Measurements from ENCODE around the gene REC8.
A peak's percentile ranks its signal among the peaks of the same experiment; 100 is the strongest.
"Not testable (repeated sequence)": the region's sequence is repeated elsewhere in the genome, so short reads cannot be mapped to it uniquely, and the experiment has no call there.

REC8 gene

DNA sequence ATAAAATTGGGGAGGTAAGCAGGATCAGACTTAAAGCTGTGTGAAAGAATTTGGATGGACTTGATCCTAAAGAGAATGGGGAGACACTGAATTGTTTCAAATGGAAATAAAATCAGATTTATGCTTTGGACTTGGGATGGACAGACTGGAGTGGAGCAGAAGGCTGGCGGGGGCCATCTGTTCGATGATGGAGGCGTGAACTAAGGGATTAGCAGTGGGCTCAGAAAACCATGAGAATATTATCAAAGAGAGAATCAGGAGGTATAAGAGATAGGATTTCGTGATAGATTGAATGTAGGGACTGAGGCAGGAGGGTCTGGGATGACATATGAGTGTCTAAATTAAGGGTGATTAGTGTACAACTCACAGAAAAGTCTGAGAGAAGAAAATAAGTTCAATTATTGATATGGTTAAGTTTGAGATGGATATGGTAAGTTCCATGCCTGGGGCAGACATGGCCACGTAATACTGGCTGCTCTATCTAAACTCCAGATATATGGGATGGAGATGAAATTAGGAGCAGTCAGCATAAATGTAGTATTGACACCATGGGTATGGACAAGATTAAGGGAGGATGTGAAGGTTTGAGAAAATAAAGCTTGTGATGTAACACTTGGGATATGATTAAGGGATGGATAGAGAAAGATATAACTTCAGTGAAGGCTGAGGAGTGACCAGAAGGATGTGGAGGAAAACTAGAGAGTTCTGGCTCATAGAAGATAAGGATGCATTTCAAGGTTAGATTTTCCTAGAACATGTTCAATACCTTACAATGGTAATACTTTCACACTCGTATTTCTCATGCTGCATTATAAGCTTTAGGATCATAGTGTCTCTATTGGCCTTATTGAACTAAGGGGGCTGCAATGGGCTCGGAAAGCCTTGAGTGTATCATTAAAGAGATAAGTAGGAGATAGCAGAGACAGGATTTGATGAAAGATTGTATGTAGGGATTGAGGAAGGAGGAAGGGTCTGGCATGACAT is 32.6 kb downstream of the REC8 start:
- no peak for DNase-seq

DNA sequence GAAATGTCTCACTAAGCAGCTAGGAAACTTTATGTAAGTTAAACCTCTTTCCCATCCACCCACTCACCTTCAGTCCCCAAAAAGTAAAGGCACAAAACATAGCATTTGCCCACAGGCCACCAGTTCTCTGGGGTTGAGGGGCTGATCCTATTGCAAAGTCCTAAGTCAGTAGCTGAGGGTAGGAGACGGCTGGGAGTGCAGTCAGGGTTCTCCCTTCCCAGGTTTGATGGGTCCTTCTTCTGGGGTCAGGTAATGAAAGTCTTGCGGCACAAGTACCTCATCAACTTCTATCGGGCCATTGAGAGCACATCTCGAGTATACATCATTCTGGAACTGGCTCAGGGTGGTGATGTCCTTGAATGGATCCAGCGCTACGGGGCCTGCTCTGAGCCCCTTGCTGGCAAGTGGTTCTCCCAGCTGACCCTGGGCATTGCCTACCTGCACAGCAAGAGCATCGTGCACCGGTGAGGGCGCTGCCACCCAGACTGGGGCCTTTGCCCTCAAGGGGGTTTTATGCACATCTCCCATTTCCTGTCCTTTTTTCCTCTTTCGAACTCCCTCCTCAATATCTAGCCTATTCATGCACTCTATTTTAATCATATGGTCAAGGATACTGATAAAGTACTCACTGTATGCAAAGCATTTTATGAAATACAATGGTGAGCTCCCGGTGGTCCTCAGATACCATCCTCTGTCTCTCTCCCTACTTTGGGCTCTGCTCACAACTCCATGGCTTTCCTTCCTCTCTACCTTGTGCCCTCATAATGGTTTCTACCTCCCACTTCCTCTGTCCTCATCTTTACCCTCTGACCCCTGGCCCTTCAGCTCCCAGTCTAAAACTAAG is 34.6 kb downstream of the REC8 start:
- no peak for DNase-seq

- DNase-seq, result no peak
Observed at GRCh38 chr14:24207104-24207551, 35.2 kb downstream of the REC8 start.

- no peak for DNase-seq
Observed at GRCh38 chr14:24207625-24208024, 35.7 kb downstream of the REC8 start.

DNA sequence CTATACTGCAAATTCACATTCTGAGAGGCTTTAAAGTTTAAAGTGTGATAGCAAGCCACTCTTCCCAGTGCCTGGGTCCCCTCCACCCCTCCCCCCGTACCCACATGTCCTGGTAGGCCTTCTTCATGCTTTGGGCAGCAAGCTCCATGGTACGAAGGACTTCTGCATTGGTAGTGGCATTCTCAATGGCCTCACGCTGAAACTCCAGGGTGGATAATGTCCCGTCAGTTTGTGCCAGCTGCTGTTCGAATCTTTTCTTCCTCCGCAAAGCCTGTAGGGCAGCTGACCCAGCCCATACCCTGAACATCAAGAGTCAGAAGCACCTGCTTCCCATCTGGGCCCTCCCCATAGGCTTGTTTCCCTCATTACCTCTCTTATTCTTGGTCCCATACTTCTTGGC is 39.4 kb downstream of the REC8 start:
- no peak for DNase-seq

GRCh38 chr14:24212924-24213865 is 41.3 kb downstream of the REC8 start, which contains the start of gene CHMP4A:
Gene CHMP4A (minus strand): TSS chr14:24213488. CDS start chr14:24213439, 49 bp downstream.
- peak; percentile 97 for DNase-seq

DNA sequence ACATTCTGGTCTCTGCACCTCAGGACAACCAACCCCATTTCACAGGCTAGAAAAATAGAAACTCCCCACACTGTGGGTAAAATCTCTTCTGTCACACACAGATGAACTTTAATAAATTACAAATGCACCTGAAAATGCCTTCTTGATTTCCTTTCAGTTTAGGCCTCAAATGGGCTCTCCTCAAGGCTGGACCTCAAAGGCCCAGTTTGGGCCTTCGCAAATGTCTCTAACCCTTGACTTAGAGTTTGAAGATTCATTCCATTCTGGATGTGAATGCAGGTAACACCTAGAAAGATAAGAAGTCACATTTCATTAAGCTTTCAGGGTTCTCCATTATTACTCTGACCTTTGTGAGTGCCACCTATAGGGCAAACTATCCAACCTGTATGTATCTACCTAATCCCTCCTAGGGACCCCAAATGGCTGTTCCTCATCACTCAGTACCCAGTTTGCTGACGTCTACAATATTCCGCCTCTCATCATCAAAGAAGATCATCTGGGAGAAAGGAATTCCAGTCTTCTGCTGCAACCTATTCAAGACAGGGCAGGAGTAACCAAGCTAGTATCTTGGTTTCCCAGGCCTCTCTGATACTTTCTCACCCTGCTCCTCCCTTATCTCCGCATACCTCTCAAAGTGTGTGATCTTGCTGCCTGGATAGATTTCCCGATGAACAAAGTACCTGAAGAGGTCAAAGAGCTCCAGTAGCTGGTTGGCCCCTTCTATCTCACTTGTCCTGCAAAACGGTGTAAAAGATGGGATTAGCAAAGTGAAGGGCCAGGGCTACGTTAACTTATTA is 42.2 kb downstream of the REC8 start:
- DNase-seq, result no peak

- peak; percentile 91 for DNase-seq
Observed at GRCh38 chr14:24215495-24216344, 43.8 kb downstream of the REC8 start, which contains the start of gene MDP1. Gene MDP1 (minus strand): TSS chr14:24216066. CDS start chr14:24215955, 111 bp downstream.

DNA sequence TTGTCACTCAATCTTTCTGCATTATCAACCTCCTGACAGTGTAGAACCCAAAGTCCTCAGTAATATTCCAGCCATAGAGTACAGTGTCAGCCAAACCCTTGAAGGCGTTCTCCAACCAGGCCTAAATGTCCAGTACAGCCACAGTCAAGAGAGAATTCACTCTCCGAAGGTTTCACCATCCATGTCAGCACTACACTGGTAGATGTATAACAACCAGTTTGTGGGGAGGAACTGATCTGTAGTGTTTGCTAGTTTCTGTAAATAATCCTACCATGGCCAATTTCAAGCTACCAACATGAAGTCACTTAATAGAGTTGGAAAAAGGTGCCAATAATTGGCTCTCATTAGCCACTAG is 44.4 kb downstream of the REC8 start:
- DNase-seq, result no peak

DNA sequence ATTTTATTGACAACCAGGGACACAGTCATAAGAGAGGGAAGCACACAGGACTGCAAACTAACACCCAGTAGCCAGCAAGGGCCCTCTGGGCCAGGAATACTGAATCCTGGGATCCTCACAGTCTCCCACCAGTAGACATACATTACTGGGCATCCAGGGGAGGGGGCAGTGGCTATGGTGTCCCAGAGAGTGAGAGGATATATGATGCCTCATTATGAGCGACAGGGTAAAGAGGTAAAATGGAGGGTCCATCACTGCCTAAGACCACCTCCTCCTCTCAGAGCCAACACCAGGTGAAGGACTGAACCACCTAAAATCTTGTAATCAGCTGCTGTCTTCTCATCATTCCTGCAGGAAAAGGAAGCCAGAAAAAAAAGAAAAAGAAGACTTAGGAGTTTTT is 45.0 kb downstream of the REC8 start:
- DNase-seq, result not testable (repeated sequence)

- no peak for DNase-seq
Observed at GRCh38 chr14:24219080-24219479, 47.2 kb downstream of the REC8 start.

- no peak for DNase-seq
Observed at GRCh38 chr14:24219521-24219920, 47.6 kb downstream of the REC8 start.

- not testable (repeated sequence) for DNase-seq
Observed at GRCh38 chr14:24222987-24223386, 51.1 kb downstream of the REC8 start.

GRCh38 chr14:24224618-24225071 is 52.8 kb downstream of the REC8 start:
- no peak for DNase-seq

DNA sequence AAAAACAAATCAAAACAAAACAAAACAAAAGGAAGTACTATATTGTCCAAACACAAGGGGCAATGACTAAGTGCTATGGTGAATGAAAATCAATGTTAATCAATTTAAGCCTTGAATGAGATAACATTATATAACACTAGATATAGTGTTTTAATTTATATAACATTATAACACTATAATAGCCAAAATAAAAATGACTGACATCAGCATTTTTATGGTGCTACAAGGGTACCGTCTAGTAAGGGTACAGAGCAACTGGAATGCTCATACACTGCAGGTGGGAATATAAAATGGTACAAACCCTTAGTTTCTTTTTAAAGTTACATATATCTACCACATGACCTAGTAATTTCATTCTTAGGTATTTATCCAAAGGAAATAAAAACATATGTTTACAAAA is 54.6 kb downstream of the REC8 start:
- DNase-seq, result no peak

- DNase-seq, result no peak
Observed at GRCh38 chr14:24228902-24229301, 57.0 kb downstream of the REC8 start.

Measured in right kidney (tissue), 1 donor.